MM.1S (cell line): ENCODE data around the gene THOP1.

Experiments
- DNase-seq: peaks from one replicate; pipeline ENCODE4 v3.0.0-alpha.2; 2015
- H2AFZ ChIP-seq: fragments of 300-600 bp; sonication (generic); 2 replicates; pipeline ENCODE4 v1.6.0; 2016; ENCODE audit warnings: antibody characterized with exemption, low read length
- H3F3A ChIP-seq: fragments of 300-600 bp; sonication (generic); 2 replicates; pipeline ENCODE4 v1.6.1; 2016; ENCODE audit warnings: mild to moderate bottlenecking, antibody characterized with exemption, low read length, moderate library complexity, mixed read lengths; ENCODE audit not compliant: insufficient read depth
- H3K27ac ChIP-seq: fragments of 300-600 bp; sonication (generic); 2 replicates; pipeline ENCODE4 v1.5.1; 2016; ENCODE audit warnings: mild to moderate bottlenecking, low read length
- H3K27me3 ChIP-seq: fragments of 300-600 bp; sonication (generic); replicated peaks from 2 replicates; pipeline ENCODE4 v1.6.0; 2016; ENCODE audit warnings: low read length; ENCODE audit not compliant: insufficient read depth
- H3K36me3 ChIP-seq: fragments of 300-600 bp; sonication (generic); replicated peaks from 2 replicates; pipeline ENCODE4 v1.6.1; 2016; ENCODE audit warnings: mild to moderate bottlenecking, low read length, mixed read lengths; ENCODE audit not compliant: insufficient read depth
- H3K4me1 ChIP-seq: fragments of 300-600 bp; sonication (generic); 2 replicates; pipeline ENCODE4 v1.6.1; 2016; ENCODE audit warnings: low read length, mixed read lengths
- H3K4me2 ChIP-seq: fragments of 300-600 bp; sonication (generic); 2 replicates; pipeline ENCODE4 v1.6.0; 2016; ENCODE audit warnings: low read depth, low read length
- H3K4me3 ChIP-seq: fragments of 300-600 bp; sonication (generic); 2 replicates; pipeline ENCODE4 v1.5.1; 2016; ENCODE audit warnings: low read length, mixed read lengths
- H3K79me2 ChIP-seq: fragments of 300-600 bp; sonication (generic); 2 replicates; pipeline ENCODE4 v1.6.1; 2016; ENCODE audit warnings: mixed run types, low read length, mixed read lengths
- H3K9ac ChIP-seq: fragments of 300-600 bp; sonication (generic); 2 replicates; pipeline ENCODE4 v1.6.1; 2016; ENCODE audit warnings: low read length, mixed read lengths
- H3K9me2 ChIP-seq: fragments of 300-600 bp; sonication (generic); replicated peaks from 2 replicates; pipeline ENCODE4 v1.6.1; 2016; ENCODE audit warnings: mild to moderate bottlenecking, low read length, mixed read lengths; ENCODE audit not compliant: insufficient read depth
- H3K9me3 ChIP-seq: fragments of 300-600 bp; sonication (generic); replicated peaks from 2 replicates; pipeline ENCODE4 v1.6.1; 2016; ENCODE audit warnings: mild to moderate bottlenecking, low read length, mixed read lengths; ENCODE audit not compliant: insufficient read depth
- H4K20me1 ChIP-seq: fragments of 300-600 bp; sonication (generic); 2 replicates; pipeline ENCODE4 v1.6.1; 2016; ENCODE audit warnings: mild to moderate bottlenecking, low read length, moderate library complexity, mixed read lengths; ENCODE audit not compliant: insufficient read depth
- CTCF ChIP-seq: fragments of 300-600 bp; sonication (generic); IDR thresholded peaks from 2 replicates; pipeline ENCODE4 v1.5.1; 2016; ENCODE audit warnings: antibody characterized with exemption, low read length, mixed read lengths
- EZH2 ChIP-seq: fragments of 300-600 bp; sonication (generic); optimal IDR thresholded peaks from 2 replicates; pipeline ENCODE3; 2017; ENCODE audit warnings: low read depth, mild to moderate bottlenecking, antibody characterized with exemption, low read length, mixed read lengths
- EZH2phosphoT487 ChIP-seq: fragments of 300-600 bp; sonication (generic); IDR thresholded peaks from 2 replicates; pipeline ENCODE4 v1.6.1; 2018; ENCODE audit warnings: antibody characterized with exemption, low read length

The THOP1 gene

DNA sequence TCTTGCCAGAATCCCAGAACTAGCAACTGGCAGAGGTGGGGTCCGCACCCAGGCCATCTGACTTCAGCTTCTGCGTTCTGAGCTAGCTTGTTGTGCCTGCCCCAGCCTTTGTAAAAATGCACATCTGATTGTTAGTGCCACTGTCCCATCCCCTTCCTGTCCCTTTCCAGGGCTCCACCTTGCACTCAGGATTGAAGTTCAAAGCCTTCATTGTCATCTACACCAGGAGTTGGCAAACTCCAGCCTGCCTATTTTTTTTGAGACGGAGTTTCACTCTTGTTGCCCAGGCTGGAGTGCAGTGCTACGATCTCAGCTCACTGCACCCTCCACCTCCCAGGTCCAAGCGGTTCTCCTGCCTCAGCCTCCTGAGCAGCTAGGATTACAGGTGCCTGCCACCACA lies 2.9 kb downstream of the THOP1 start:
- H3K9me2 ChIP-seq = no peaks in the 10 kb centered on the region
- no peak overlapping the region for H3K9ac ChIP-seq
- no peak for DNase-seq
- no peaks in the 10 kb centered on the region for H3K9me3 ChIP-seq
- no peaks in the 10 kb centered on the region for H4K20me1 ChIP-seq
- no peak overlapping the region for H2AFZ ChIP-seq
- peaks cover 15% of the 10 kb centered on the region for H3F3A ChIP-seq
- TF ChIP-seq EZH2phosphoT487 (no peak), EZH2 (no peak), CTCF (no peak)
- H3K4me2 ChIP-seq = no peak overlapping the region
- no peaks in the 10 kb centered on the region for H3K27me3 ChIP-seq
- H3K36me3 ChIP-seq = no peaks in the 10 kb centered on the region
- peaks cover 65% of the 10 kb centered on the region for H3K79me2 ChIP-seq
- H3K4me1 ChIP-seq = peaks cover 13% of the 10 kb centered on the region
- no peak overlapping the region for H3K4me3 ChIP-seq
- H3K27ac ChIP-seq = no peak overlapping the region

GRCh38 chr19:2790194-2790556 lies 4.9 kb downstream of the THOP1 start:
- no peaks in the 10 kb centered on the region for H3K9me2 ChIP-seq
- H3K79me2 ChIP-seq = peaks cover 66% of the 10 kb centered on the region
- no peak overlapping the region for H3K27ac ChIP-seq
- H3K36me3 ChIP-seq = no peaks in the 10 kb centered on the region; the same call in none of the 2 replicates
- H3K4me2 ChIP-seq = no peak overlapping the region
- no peak overlapping the region for H3K4me3 ChIP-seq
- no peaks in the 10 kb centered on the region for H3K4me1 ChIP-seq
- DNase-seq = no peak
- H3F3A ChIP-seq = no peaks in the 10 kb centered on the region
- H2AFZ ChIP-seq = no peak overlapping the region
- no peaks in the 10 kb centered on the region for H4K20me1 ChIP-seq
- no peaks in the 10 kb centered on the region for H3K27me3 ChIP-seq
- H3K9ac ChIP-seq = no peak overlapping the region
- no peaks in the 10 kb centered on the region for H3K9me3 ChIP-seq
- TF ChIP-seq CTCF = no peak
- no peak for TF ChIP-seq EZH2
- no peak for TF ChIP-seq EZH2phosphoT487

DNA sequence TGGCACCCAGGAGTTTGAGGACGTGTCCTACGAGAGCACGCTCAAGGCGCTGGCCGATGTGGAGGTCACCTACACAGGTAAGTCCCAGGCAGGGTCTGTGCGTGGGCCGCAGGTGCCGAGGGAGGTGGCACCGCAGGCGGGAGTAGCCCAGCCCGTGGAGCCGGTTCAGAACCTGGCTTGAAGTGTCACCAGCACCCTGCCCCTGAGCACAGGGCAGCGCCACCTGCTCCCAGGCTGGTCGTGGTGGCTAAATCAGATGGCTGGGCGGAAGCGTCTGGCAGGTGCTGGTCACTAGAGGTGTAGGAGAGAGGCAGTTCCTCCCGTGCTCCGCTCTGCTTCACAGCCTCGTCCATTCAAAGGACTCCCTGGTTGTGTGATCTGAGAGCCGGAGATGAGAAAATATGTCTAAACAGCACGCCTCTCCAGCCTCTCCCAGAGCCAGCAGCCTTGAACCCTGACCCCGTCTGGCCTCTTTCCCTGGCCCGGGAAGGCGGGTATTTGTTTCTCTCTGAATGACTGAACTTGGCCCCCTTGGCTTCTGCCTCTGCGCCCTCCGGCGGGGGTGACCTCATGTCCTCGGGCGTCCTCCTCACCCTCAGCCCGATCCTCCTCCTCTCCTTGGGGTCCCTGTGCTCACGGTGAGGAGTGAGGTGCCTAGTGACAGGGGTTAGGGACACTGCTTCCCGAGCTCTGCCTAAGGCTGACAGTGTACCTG lies 5.4 kb downstream of the THOP1 start:
- Histone ChIP-seq H3K79me2 (peaks cover 64% of the 10 kb centered on the region), H3K9me2 (no peaks in the 10 kb centered on the region), H2AFZ (no peak overlapping the region), H3K9me3 (no peaks in the 10 kb centered on the region), H3K36me3 (no peaks in the 10 kb centered on the region; the same call in none of the 2 replicates), H4K20me1 (no peaks in the 10 kb centered on the region), H3K9ac (no peak overlapping the region), H3F3A (no peaks in the 10 kb centered on the region), H3K4me2 (no peak overlapping the region), H3K4me1 (no peaks in the 10 kb centered on the region), H3K4me3 (no peak overlapping the region), H3K27ac (no peak overlapping the region), H3K27me3 (no peaks in the 10 kb centered on the region)
- TF ChIP-seq EZH2 (no peak), CTCF (no peak), EZH2phosphoT487 (no peak)
- no peak for DNase-seq
